H9 (cell line): ENCODE measurements around the gene SLC37A2. TPM values are rescaled to one million over a fixed set of nuclear protein-coding genes. Genes with fewer than 3 reads are reported as not detected.

Source experiments
- DNase-seq: peaks from one replicate; pipeline ENCODE4 v3.0.0-alpha.2; 2017
- H2AFZ ChIP-seq: one replicate; pipeline ENCODE4 v1.6.1; 2013; ENCODE audit warnings: mild to moderate bottlenecking, low read length, control low read depth, moderate library complexity
- H2AK5ac ChIP-seq: 2 replicates; pipeline ENCODE4 v1.6.1; 2013; ENCODE audit warnings: low read length, control low read depth, mixed read lengths; ENCODE audit not compliant: insufficient read length
- H2BK120ac ChIP-seq: one replicate; pipeline ENCODE4 v1.6.1; 2013; ENCODE audit warnings: low read depth, mild to moderate bottlenecking, low read length, control low read depth, inconsistent platforms; ENCODE audit not compliant: poor library complexity, severe bottlenecking
- H2BK12ac ChIP-seq: 2 replicates; pipeline ENCODE4 v1.6.1; 2013; ENCODE audit warnings: low read length, control low read depth, mixed read lengths, low read depth; ENCODE audit not compliant: insufficient read length
- H2BK15ac ChIP-seq: 2 replicates; pipeline ENCODE4 v1.6.1; 2013; ENCODE audit warnings: low read depth, low read length, control low read depth
- H2BK20ac ChIP-seq: one replicate; pipeline ENCODE4 v1.6.1; 2013; ENCODE audit warnings: low read depth, mild to moderate bottlenecking, low read length, control low read depth, inconsistent platforms; ENCODE audit not compliant: poor library complexity, severe bottlenecking
- H2BK5ac ChIP-seq: 2 replicates; pipeline ENCODE4 v1.6.1; 2013; ENCODE audit warnings: low read length, control low read depth, mixed read lengths; ENCODE audit not compliant: insufficient read length
- H3K14ac ChIP-seq: 2 replicates; pipeline ENCODE4 v1.6.1; 2013; ENCODE audit warnings: low read length, control low read depth; ENCODE audit not compliant: insufficient read depth
- H3K18ac ChIP-seq: 2 replicates; pipeline ENCODE4 v1.6.1; 2013; ENCODE audit warnings: low read depth, mild to moderate bottlenecking, mixed read lengths, low read length, control low read depth; ENCODE audit not compliant: insufficient read length
- H3K23ac ChIP-seq: 2 replicates; pipeline ENCODE4 v1.6.1; 2013; ENCODE audit warnings: low read length, control low read depth, mixed read lengths, low read depth; ENCODE audit not compliant: insufficient read length
- H3K23me2 ChIP-seq: 2 replicates; pipeline ENCODE4 v1.6.1; 2013; ENCODE audit warnings: low read depth, mild to moderate bottlenecking, mixed read lengths, low read length, control low read depth; ENCODE audit not compliant: insufficient read length, poor library complexity, severe bottlenecking
- H3K27ac ChIP-seq: 2 replicates; pipeline ENCODE4 v1.5.1; 2013; ENCODE audit warnings: low read length, control low read depth, mixed read lengths, low read depth; ENCODE audit not compliant: insufficient read length
- H3K27me3 ChIP-seq: 2 replicates; pipeline ENCODE4 v1.6.1; 2013; ENCODE audit warnings: low read length, control low read depth, inconsistent platforms; ENCODE audit not compliant: insufficient read depth
- H3K4ac ChIP-seq: 2 replicates; pipeline ENCODE4 v1.6.1; 2013; ENCODE audit warnings: low read depth, mild to moderate bottlenecking, control low read depth, inconsistent platforms, low read length, moderate library complexity
- H3K4me1 ChIP-seq: 2 replicates; pipeline ENCODE4 v1.6.1; 2013; ENCODE audit warnings: low read length, control low read depth, inconsistent platforms; ENCODE audit not compliant: insufficient read depth
- H3K4me2 ChIP-seq: 2 replicates; pipeline ENCODE4 v1.6.1; 2013; ENCODE audit warnings: low read length, control low read depth, mixed read lengths; ENCODE audit not compliant: insufficient read length, insufficient read depth
- H3K56ac ChIP-seq: 2 replicates; pipeline ENCODE4 v1.6.1; 2013; ENCODE audit warnings: low read depth, mild to moderate bottlenecking, mixed read lengths, low read length, control low read depth; ENCODE audit not compliant: insufficient read length
- H3K79me1 ChIP-seq: 2 replicates; pipeline ENCODE4 v1.6.1; 2013; ENCODE audit warnings: low read depth, mild to moderate bottlenecking, moderate library complexity, low read length, control low read depth, inconsistent platforms; ENCODE audit not compliant: insufficient read depth, poor library complexity, severe bottlenecking
- H3K79me2 ChIP-seq: 2 replicates; pipeline ENCODE4 v1.6.1; 2013; ENCODE audit warnings: low read length, control low read depth, inconsistent platforms; ENCODE audit not compliant: insufficient read depth
- H3K9ac ChIP-seq: 2 replicates; pipeline ENCODE4 v1.6.1; 2013; ENCODE audit warnings: low read length, control low read depth, mixed read lengths; ENCODE audit not compliant: insufficient read length; ENCODE audit errors: extremely low read depth
- H3K9me3 ChIP-seq: one replicate; pipeline ENCODE4 v1.6.1; 2013; ENCODE audit warnings: low read depth, low read length, inconsistent platforms; ENCODE audit not compliant: control insufficient read depth
- H3T11ph ChIP-seq: one replicate; pipeline ENCODE4 v1.6.1; 2013; ENCODE audit warnings: mild to moderate bottlenecking, low read length, control low read depth, inconsistent platforms
- H4K20me1 ChIP-seq: one replicate; pipeline ENCODE4 v1.6.1; 2013; ENCODE audit not compliant: control insufficient read depth, insufficient read length, insufficient read depth
- H4K5ac ChIP-seq: 2 replicates; pipeline ENCODE4 v1.6.1; 2013; ENCODE audit warnings: low read depth, mild to moderate bottlenecking, mixed read lengths, low read length, control low read depth; ENCODE audit not compliant: insufficient read length
- H4K8ac ChIP-seq: replicated peaks from 2 replicates; pipeline ENCODE4 v1.6.1; 2013; ENCODE audit warnings: low read length, control low read depth, mixed read lengths, low read depth; ENCODE audit not compliant: insufficient read length
- H4K91ac ChIP-seq: 2 replicates; pipeline ENCODE4 v1.6.1; 2013; ENCODE audit warnings: low read depth, mild to moderate bottlenecking, moderate library complexity, mixed read lengths, low read length, control low read depth; ENCODE audit not compliant: insufficient read length
- H3K27ac Mint-ChIP-seq, 3 experiments: 2 replicates in 2 of 3; 3 replicates in 1 of 3; pipeline ENCODE4 v1.8.0; 2020 to 2021; ENCODE audit warnings: mixed read lengths in 3 of 3, mild to moderate bottlenecking in 1 of 3, moderate library complexity in 1 of 3
- H3K27me3 Mint-ChIP-seq: 2 replicates; pipeline ENCODE4 v1.8.0; 2021; ENCODE audit warnings: low read depth, mild to moderate bottlenecking, moderate library complexity, mixed read lengths
- H3K36me3 Mint-ChIP-seq, 3 experiments: 2 replicates in 2 of 3; 3 replicates in 1 of 3; pipeline ENCODE4 v1.8.0; 2020 to 2021; ENCODE audit warnings: low read depth in 3 of 3, mixed read lengths in 3 of 3; ENCODE audit not compliant: insufficient read depth in 1 of 3
- H3K4me1 Mint-ChIP-seq, 2 experiments: 2 replicates each; pipeline ENCODE4 v1.8.0; 2020; ENCODE audit warnings: mixed read lengths in 2 of 2
- H3K4me3 Mint-ChIP-seq, 2 experiments: 2 replicates in 1 of 2; 3 replicates in 1 of 2; pipeline ENCODE4 v1.8.0; 2020 to 2021; ENCODE audit warnings: mild to moderate bottlenecking in 2 of 2, mixed read lengths in 2 of 2, moderate library complexity in 1 of 2
- H3K9me3 Mint-ChIP-seq, 2 experiments: 2 replicates in 1 of 2; 3 replicates in 1 of 2; pipeline ENCODE4 v1.8.0; 2020; ENCODE audit warnings: mild to moderate bottlenecking in 2 of 2, mixed read lengths in 2 of 2, moderate library complexity in 1 of 2
- WGBS: extraction: QIAGEN DNeasy Blood & Tissue Kit; methylation state at CpG from one replicate; pipeline ENCODE4 v1.1.7; 2013; ENCODE audit warnings: missing lambda C conversion rate, low lambda C conversion rate, mixed read lengths; ENCODE audit not compliant: insufficient read length; ENCODE audit errors: extremely low coverage; 5-methylcytosine and 5-hydroxymethylcytosine counted together
- total RNA-seq: library from RNA; stranded (reverse); gene quantifications from 2 replicates; pipeline ENCODE4 v1.2.1, GENCODE V29; 2021
- TF ChIP-seq, protein P1 (sequence below): fragments of 200-600 bp; sonication (generic); conservative IDR thresholded peaks from 3 replicates; pipeline ENCODE4 v1.8.0; 2021; ENCODE audit warnings: antibody characterized with exemption, mild to moderate bottlenecking

Gene SLC37A2
- total RNA-seq, 1 experiment from 2014 or later = 1.2 TPM

DNA sequence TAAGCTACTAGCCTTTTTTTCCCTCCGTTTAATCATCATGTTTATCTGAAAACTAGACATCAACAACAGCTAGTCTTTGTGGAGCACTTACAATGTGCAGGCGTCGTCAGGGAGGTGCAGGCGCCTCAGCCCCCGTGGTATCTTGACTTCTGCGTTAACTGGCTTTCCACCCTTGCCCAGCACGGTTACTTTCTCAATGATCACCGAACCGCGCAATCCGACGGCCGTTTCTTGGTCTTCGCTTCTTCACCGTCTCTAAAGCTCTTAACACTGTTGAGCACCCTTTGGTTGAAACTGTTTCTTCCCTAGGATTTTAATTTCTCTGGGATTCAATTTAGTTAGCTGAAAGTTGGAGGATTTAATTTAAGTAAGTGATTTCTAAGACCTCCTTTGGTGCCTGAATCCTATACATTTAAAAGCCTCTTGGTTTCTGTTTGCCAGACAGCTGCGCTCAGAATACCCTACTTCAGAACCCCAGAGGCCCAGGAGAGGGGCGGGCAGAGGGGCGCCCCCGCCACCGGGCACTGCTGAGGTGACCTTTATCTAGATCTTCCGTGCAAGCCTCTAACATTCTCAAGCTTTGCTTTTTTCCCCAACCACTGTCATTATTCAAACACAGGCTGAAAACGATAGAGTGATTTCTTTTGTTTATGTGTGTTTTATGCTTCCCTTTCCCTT is 66.3 kb downstream of the SLC37A2 start:
- Histone ChIP-seq H4K5ac (no peak overlapping the region), H3K4ac (no peak overlapping the region), H3K27ac (no peak overlapping the region), H3K9ac (no peak overlapping the region), H3K9me3 (no peaks in the 10 kb centered on the region), H2BK120ac (no peak overlapping the region), H2AFZ (no peak overlapping the region), H3K79me2 (no peaks in the 10 kb centered on the region), H4K20me1 (no peaks in the 10 kb centered on the region), H3K27me3 (peaks cover 2% of the 10 kb centered on the region; the same call in 1 of the 2 replicates), H3T11ph (no peak overlapping the region), H3K23ac (no peak overlapping the region), H2BK12ac (no peak overlapping the region), H3K79me1 (no peaks in the 10 kb centered on the region), H2BK20ac (no peak overlapping the region), H3K18ac (no peak overlapping the region), H3K4me1 (no peaks in the 10 kb centered on the region), H3K23me2 (no peaks in the 10 kb centered on the region), H4K8ac (no peak overlapping the region), H3K56ac (no peak overlapping the region), H3K4me2 (no peak overlapping the region), H3K14ac (no peak overlapping the region), H2BK15ac (no peak overlapping the region), H2AK5ac (no peak overlapping the region), H2BK5ac (no peak overlapping the region), H4K91ac (no peak overlapping the region)
- WGBS = no CpG with 5 or more reads among the region's 22 CpGs
- no peak overlapping the region for H3K4me3 Mint-ChIP-seq
- peaks cover 2 to 8% of the 10 kb centered on the region in 2 experiments; a peak in 1 of 4 replicates for H3K4me1 Mint-ChIP-seq
- H3K27ac Mint-ChIP-seq = peak overlapping the region in 1 of 3 experiments; percentile 12; a peak in 1 of 7 replicates
- H3K27me3 Mint-ChIP-seq = peaks cover 68% of the 10 kb centered on the region
- no peaks in the 10 kb centered on the region for H3K36me3 Mint-ChIP-seq
- TF ChIP-seq, protein P1, sequence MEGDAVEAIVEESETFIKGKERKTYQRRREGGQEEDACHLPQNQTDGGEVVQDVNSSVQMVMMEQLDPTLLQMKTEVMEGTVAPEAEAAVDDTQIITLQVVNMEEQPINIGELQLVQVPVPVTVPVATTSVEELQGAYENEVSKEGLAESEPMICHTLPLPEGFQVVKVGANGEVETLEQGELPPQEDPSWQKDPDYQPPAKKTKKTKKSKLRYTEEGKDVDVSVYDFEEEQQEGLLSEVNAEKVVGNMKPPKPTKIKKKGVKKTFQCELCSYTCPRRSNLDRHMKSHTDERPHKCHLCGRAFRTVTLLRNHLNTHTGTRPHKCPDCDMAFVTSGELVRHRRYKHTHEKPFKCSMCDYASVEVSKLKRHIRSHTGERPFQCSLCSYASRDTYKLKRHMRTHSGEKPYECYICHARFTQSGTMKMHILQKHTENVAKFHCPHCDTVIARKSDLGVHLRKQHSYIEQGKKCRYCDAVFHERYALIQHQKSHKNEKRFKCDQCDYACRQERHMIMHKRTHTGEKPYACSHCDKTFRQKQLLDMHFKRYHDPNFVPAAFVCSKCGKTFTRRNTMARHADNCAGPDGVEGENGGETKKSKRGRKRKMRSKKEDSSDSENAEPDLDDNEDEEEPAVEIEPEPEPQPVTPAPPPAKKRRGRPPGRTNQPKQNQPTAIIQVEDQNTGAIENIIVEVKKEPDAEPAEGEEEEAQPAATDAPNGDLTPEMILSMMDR = no peak
- no peak for DNase-seq
- no peaks in the 10 kb centered on the region for H3K9me3 Mint-ChIP-seq
